Lung (tissue), 12 donors: ENCODE measurements around the gene ZFR. TPM values are rescaled to one million over a fixed set of nuclear protein-coding genes. Genes with fewer than 3 reads are reported as not detected.

Experiments
- ATAC-seq: fragments of 200-7000 bp; cut with Tn5 transposase; one replicate; pipeline ENCODE4 v1.9.1; 2020; ENCODE audit warnings: moderate number of reproducible peaks; ENCODE audit not compliant: insufficient read depth, low FRiP score
- DNase-seq, 3 donors: peaks; one replicate each; pipeline ENCODE4 v3.0.0-alpha.2; 2013 to 2017
- H3K27ac ChIP-seq, 2 donors: one replicate each; pipeline ENCODE4 v1.5.1; 2013; ENCODE audit warnings: mild to moderate bottlenecking in 2 of 2, moderate library complexity in 2 of 2, control low read depth in 1 of 2, inconsistent platforms in 1 of 2, low read depth in 1 of 2, low read length in 1 of 2
- H3K27me3 ChIP-seq, 3 donors: one replicate each; pipeline ENCODE4 v1.5.1; 2013; ENCODE audit warnings: low read length in 2 of 3; ENCODE audit not compliant: control insufficient read depth in 3 of 3, insufficient read depth in 3 of 3
- H3K36me3 ChIP-seq, 4 donors: one replicate each; pipeline ENCODE4 v1.5.1; 2013; ENCODE audit warnings: low read length in 4 of 4, mild to moderate bottlenecking in 1 of 4, moderate library complexity in 1 of 4; ENCODE audit not compliant: control insufficient read depth in 4 of 4, insufficient read depth in 4 of 4
- H3K4me1 ChIP-seq, 5 donors: one replicate each; pipeline ENCODE4 v1.5.1; 2013; ENCODE audit warnings: low read length in 5 of 5, mild to moderate bottlenecking in 2 of 5, moderate library complexity in 1 of 5; ENCODE audit not compliant: control insufficient read depth in 5 of 5, insufficient read depth in 5 of 5
- H3K4me3 ChIP-seq: one replicate; pipeline ENCODE4 v1.5.1; 2013; ENCODE audit warnings: mild to moderate bottlenecking, control low read depth, moderate library complexity
- H3K9ac ChIP-seq, 2 donors: one replicate each; pipeline ENCODE4 v1.5.1; 2013; ENCODE audit warnings: low read length in 2 of 2, control low read depth in 1 of 2; ENCODE audit not compliant: insufficient read depth in 1 of 2
- H3K9me3 ChIP-seq, 4 donors: one replicate each; pipeline ENCODE4 v1.5.1; 2013; ENCODE audit warnings: low read length in 3 of 4, mild to moderate bottlenecking in 1 of 4, moderate library complexity in 1 of 4; ENCODE audit not compliant: control insufficient read depth in 4 of 4, insufficient read depth in 3 of 4
- WGBS, 2 donors: extraction: QIAGEN DNeasy Blood & Tissue Kit; methylation state at CpG; one replicate each; pipeline ENCODE4 v1.1.7; 2013; 5-methylcytosine and 5-hydroxymethylcytosine counted together
- polyA plus RNA-seq, 2 donors: library from polyadenylated mRNA; stranded (reverse); fragments of 200-250 nt; gene quantifications; one replicate each; pipeline ENCODE4 v1.2.1, GENCODE V29; 2013
- total RNA-seq, 2 donors: library from RNA; depleted of rRNA in 1 of 2; stranded (reverse); fragments of >200 nt in 1 of 2; gene quantifications; one replicate each; pipeline ENCODE4 v1.2.1, GENCODE V29; 2014 to 2021
- TF ChIP-seq, protein P1 (sequence below): IDR thresholded peaks from 2 replicates; pipeline ENCODE4 v1.5.1; 2012; ENCODE audit warnings: mild to moderate bottlenecking; ENCODE audit errors: control extremely low read depth, extremely low read depth
- donor health status: control.
- donor health status: control.
- donor health status: Bipolar disorder and iron deficiency.
- donor health status: healthy.
- donor health status: DM: yes; HTN: yes; CAD: no.

The ZFR gene
- total and polyA plus RNA-seq, 4 donors, result 23.0 to 91.8 (median 37.9) TPM

DNA sequence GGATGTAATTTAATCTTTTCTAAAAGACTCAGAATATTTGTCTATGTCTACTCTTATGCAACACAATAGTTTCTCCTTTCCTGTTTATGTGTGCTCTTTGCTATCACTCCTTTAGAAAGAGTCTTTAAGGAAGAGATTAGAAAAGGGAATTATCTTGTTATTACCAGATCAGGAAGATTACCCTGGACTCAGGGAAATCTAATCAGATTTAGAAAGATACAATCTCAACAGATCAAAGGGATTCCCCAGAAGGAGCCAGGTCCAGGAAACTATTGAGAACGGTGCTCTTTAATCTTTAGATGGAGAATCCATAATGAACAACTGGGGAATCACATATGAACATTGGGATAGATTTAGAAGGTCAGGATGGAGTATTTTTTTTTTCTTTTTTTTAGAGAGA lies 32.4 kb upstream of the ZFR start:
- ATAC-seq (no peak), DNase-seq (no peak)
- no peaks in the 10 kb centered on the region for H3K4me1 ChIP-seq
- H3K9ac ChIP-seq, result no peak overlapping the region
- H3K36me3 ChIP-seq, result no peaks in the 10 kb centered on the region
- TF ChIP-seq, protein P1, sequence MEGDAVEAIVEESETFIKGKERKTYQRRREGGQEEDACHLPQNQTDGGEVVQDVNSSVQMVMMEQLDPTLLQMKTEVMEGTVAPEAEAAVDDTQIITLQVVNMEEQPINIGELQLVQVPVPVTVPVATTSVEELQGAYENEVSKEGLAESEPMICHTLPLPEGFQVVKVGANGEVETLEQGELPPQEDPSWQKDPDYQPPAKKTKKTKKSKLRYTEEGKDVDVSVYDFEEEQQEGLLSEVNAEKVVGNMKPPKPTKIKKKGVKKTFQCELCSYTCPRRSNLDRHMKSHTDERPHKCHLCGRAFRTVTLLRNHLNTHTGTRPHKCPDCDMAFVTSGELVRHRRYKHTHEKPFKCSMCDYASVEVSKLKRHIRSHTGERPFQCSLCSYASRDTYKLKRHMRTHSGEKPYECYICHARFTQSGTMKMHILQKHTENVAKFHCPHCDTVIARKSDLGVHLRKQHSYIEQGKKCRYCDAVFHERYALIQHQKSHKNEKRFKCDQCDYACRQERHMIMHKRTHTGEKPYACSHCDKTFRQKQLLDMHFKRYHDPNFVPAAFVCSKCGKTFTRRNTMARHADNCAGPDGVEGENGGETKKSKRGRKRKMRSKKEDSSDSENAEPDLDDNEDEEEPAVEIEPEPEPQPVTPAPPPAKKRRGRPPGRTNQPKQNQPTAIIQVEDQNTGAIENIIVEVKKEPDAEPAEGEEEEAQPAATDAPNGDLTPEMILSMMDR, result no peak
- H3K4me3 ChIP-seq, result no peak overlapping the region
- no peaks in the 10 kb centered on the region for H3K27me3 ChIP-seq
- no peak overlapping the region for H3K27ac ChIP-seq
- H3K9me3 ChIP-seq, result no peaks in the 10 kb centered on the region
- 65 to 77% methylated on average over 1 of the region's 1 CpG for whole genome bisulfite sequencing, 2 donors

- 77 to 83% methylated on average over 6 of the region's 6 CpGs for WGBS, 2 donors
- no peak overlapping the region for H3K27ac ChIP-seq
- H3K9me3 ChIP-seq, result no peaks in the 10 kb centered on the region
- peak in 1 of 3 donors; percentile 3 for DNase-seq
- H3K4me3 ChIP-seq, result no peak overlapping the region
- H3K36me3 ChIP-seq, result no peaks in the 10 kb centered on the region
- H3K9ac ChIP-seq, result no peak overlapping the region
- no peaks in the 10 kb centered on the region for H3K4me1 ChIP-seq
- no peaks in the 10 kb centered on the region for H3K27me3 ChIP-seq
- TF ChIP-seq, protein P1, result no peak
- ATAC-seq, result no peak
Measured at GRCh38 chr5:32475334-32476097, 31.0 kb upstream of the ZFR start.

- no peak for ATAC-seq
- Histone ChIP-seq H3K9me3 (no peaks in the 10 kb centered on the region), H3K27me3 (no peaks in the 10 kb centered on the region), H3K27ac (no peak overlapping the region), H3K36me3 (no peaks in the 10 kb centered on the region), H3K4me1 (no peaks in the 10 kb centered on the region), H3K9ac (no peak overlapping the region), H3K4me3 (no peak overlapping the region)
- TF ChIP-seq, protein P1, result no peak
- 79 to 80% methylated on average over 9 of the region's 9 CpGs for WGBS, 2 donors
- no peak for DNase-seq
Measured at GRCh38 chr5:32474209-32474854, 29.8 kb upstream of the ZFR start.
